ENCODE measurements around the gene ARAP2. TPM values are rescaled to one million over a fixed set of nuclear protein-coding genes. Genes with fewer than 3 reads are reported as not detected.

Gene ARAP2
- total RNA-seq: 0.30 and 0.34 TPM in 2 replicates

GRCh38 chr4:36244257-36245082 lies at the start of gene ARAP2:
ARAP2 (minus strand) TSS chr4:36244514; CDS start chr4:36229486, 15,028 bp downstream.

GRCh38 chr4:36281384-36282106 lies 37.2 kb upstream of the ARAP2 start, which contains the start of gene DTHD1:
DTHD1 (plus strand) TSS chr4:36281616; CDS start chr4:36281759, 143 bp downstream.

Other genes starting within 250 kb of the ARAP2 start
- gene DTHD1, start 37.1 kb upstream of the ARAP2 start, total RNA-seq: not detected in 2 replicates

Data from bronchus fibroblast of lung (primary cell).